ENCODE data around the gene C12orf57. TPM values are rescaled to one million over a fixed set of nuclear protein-coding genes. Genes with fewer than 3 reads are reported as not detected.

C12orf57 gene
- total and polyA plus RNA-seq, 2 experiments from 2014 or later, result 208 to 260 TPM

GRCh38 chr12:6934110-6934509, 9.7 kb upstream of the C12orf57 start:
- Histone ChIP-seq H3K36me3 (peaks cover 16% of the 10 kb centered on the region), H3K27me3 (no peaks in the 10 kb centered on the region), H3K9me3 (ENCODE audit: low read depth) (no peaks in the 10 kb centered on the region), H3K4me1 (ENCODE audit: low read depth) (peaks cover 20% of the 10 kb centered on the region), H3K4me3 (no peak overlapping the region), H3K27ac (peak overlapping the region; percentile 45)
- TF ChIP-seq CTCF (IDR thresholded peaks at IDR 0.05; ENCODE audit: low read depth, low read length), result no peak
- DNase-seq (ENCODE audit: low read depth in 1 of 2, low spot score in 1 of 2), result peak in 1 of 2 donors; percentile 90

- no peak overlapping the region for H3K4me3 ChIP-seq
- no peaks in the 10 kb centered on the region for H3K9me3 ChIP-seq (ENCODE audit: low read depth)
- H3K27me3 ChIP-seq, result no peaks in the 10 kb centered on the region
- H3K36me3 ChIP-seq, result peaks cover 16% of the 10 kb centered on the region
- no peak for TF ChIP-seq CTCF (IDR thresholded peaks at IDR 0.05; ENCODE audit: low read depth, low read length)
- peaks cover 8% of the 10 kb centered on the region for H3K4me1 ChIP-seq (ENCODE audit: low read depth)
- H3K27ac ChIP-seq, result no peak overlapping the region
- peak in 1 of 2 donors; percentile 51 for DNase-seq (ENCODE audit: low read depth in 1 of 2, low spot score in 1 of 2)
These were observed 8.2 kb upstream of the C12orf57 start for GRCh38 chr12:6935371-6936193.

GRCh38 chr12:6936194-6936635, 7.6 kb upstream of the C12orf57 start:
- Histone ChIP-seq H3K27ac (peak overlapping the region; percentile 96), H3K36me3 (peaks cover 16% of the 10 kb centered on the region), H3K4me1 (ENCODE audit: low read depth) (peaks cover 8% of the 10 kb centered on the region), H3K27me3 (no peaks in the 10 kb centered on the region), H3K4me3 (no peak overlapping the region), H3K9me3 (ENCODE audit: low read depth) (no peaks in the 10 kb centered on the region)
- TF ChIP-seq CTCF (IDR thresholded peaks at IDR 0.05; ENCODE audit: low read depth, low read length), result no peak
- no peak for DNase-seq (ENCODE audit: low read depth in 1 of 2, low spot score in 1 of 2)

- Histone ChIP-seq H3K36me3 (peaks cover 16% of the 10 kb centered on the region), H3K27ac (peak overlapping the region; percentile 96), H3K27me3 (no peaks in the 10 kb centered on the region), H3K4me1 (ENCODE audit: low read depth) (peaks cover 8% of the 10 kb centered on the region), H3K4me3 (peak overlapping the region; percentile 76), H3K9me3 (ENCODE audit: low read depth) (no peaks in the 10 kb centered on the region)
- no peak for TF ChIP-seq CTCF (IDR thresholded peaks at IDR 0.05; ENCODE audit: low read depth, low read length)
- DNase-seq (ENCODE audit: low read depth in 1 of 2, low spot score in 1 of 2), result peak in 1 of 2 donors; percentile 23
These were observed 7.0 kb upstream of the C12orf57 start for GRCh38 chr12:6936636-6937480.

GRCh38 chr12:6937481-6938352, 6.1 kb upstream of the C12orf57 start:
- Histone ChIP-seq H3K27ac (peak overlapping the region; percentile 96), H3K4me1 (ENCODE audit: low read depth) (peaks cover 8% of the 10 kb centered on the region), H3K27me3 (no peaks in the 10 kb centered on the region), H3K4me3 (peak overlapping the region; percentile 76), H3K9me3 (ENCODE audit: low read depth) (no peaks in the 10 kb centered on the region), H3K36me3 (peaks cover 16% of the 10 kb centered on the region)
- TF ChIP-seq CTCF (IDR thresholded peaks at IDR 0.05; ENCODE audit: low read depth, low read length), result peak; percentile 91
- DNase-seq (ENCODE audit: low read depth in 1 of 2, low spot score in 1 of 2), result peak; percentile 95 to 96
